ENCODE data around the gene ARHGAP6. TPM values are rescaled to one million over a fixed set of nuclear protein-coding genes. Genes with fewer than 3 reads are reported as not detected.

Gene ARHGAP6
- total RNA-seq, 1 experiment from 2014 or later: 0.10 TPM

DNA sequence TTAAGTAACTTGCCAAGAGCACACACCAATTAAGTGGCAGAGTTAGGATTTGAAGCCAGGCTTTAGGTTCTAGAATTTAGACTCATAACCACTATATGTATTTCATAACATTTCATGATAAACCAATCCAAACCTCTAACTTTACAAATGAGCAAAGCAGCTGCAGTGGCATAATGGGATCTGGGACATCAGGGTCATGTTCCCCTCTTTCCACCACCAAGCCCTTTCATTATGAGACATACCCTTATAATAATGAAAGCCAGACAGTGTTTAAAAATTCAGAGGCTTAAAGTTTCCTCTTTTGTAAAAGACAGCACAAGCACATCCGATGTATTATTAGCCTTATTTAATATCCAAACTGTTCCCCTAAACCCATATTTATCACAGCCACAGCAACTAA is 400.8 kb downstream of the ARHGAP6 start:
- no peak overlapping the region for H2AFZ ChIP-seq (ENCODE audit: low read depth, low read length, poor library complexity, severe bottlenecking)
- intact Hi-C loops (cut with micrococcal nuclease): no loop called here
- H3K36me3 ChIP-seq (ENCODE audit: control insufficient read depth in 1 of 2, insufficient read depth in 2 of 2, low read length in 2 of 2): no peaks in the 10 kb centered on the region

More for the DNA sequence above, 400.8 kb downstream of the ARHGAP6 start:
- Histone ChIP-seq H3K27me3 (ENCODE audit: insufficient read depth, low read length) (no peaks in the 10 kb centered on the region), H3K9me2 (ENCODE audit: insufficient read depth) (no peaks in the 10 kb centered on the region), H3K4me2 (ENCODE audit: low read length) (no peak overlapping the region), H3K9me3 (ENCODE audit: control insufficient read depth in 1 of 2, insufficient read depth in 1 of 2, low read depth in 1 of 2, low read length in 2 of 2) (no peaks in the 10 kb centered on the region), H3K27ac (ENCODE audit: low read depth, low read length) (no peak overlapping the region), H3K4me3 (replicated peaks in 1 of 2; ENCODE audit: low read depth in 1 of 2, low read length in 2 of 2) (no peak overlapping the region), H3K9ac (ENCODE audit: low read length) (no peak overlapping the region), H3K79me2 (ENCODE audit: insufficient read depth, low read length) (no peaks in the 10 kb centered on the region), H4K20me1 (ENCODE audit: insufficient read depth) (no peaks in the 10 kb centered on the region), H3K4me1 (ENCODE audit: control insufficient read depth in 1 of 2, insufficient read depth in 2 of 2, low read length in 2 of 2) (no peaks in the 10 kb centered on the region)
- ATAC-seq (no peak), DNase-seq (ENCODE audit: low read depth, low spot score) (no peak)
- BruUV-seq (replicated peaks): no TSS peak
- TF ChIP-seq POLR2A (IDR thresholded peaks at IDR 0.05; ENCODE audit: borderline replicate concordance, extremely low read depth, insufficient read depth, insufficient read length) (no peak), SRF (IDR thresholded peaks at IDR 0.05; ENCODE audit: low read depth) (no peak), CBX3 (IDR thresholded peaks at IDR 0.05; ENCODE audit: low read depth) (no peak), ELF1 (IDR thresholded peaks at IDR 0.05; ENCODE audit: borderline replicate concordance, low read depth) (no peak), CEBPB (IDR thresholded peaks at IDR 0.05; ENCODE audit: low read depth) (no peak), EZH2phosphoT487 (IDR thresholded peaks at IDR 0.05; ENCODE audit: borderline replicate concordance) (no peak), RAD21 (IDR thresholded peaks at IDR 0.05; ENCODE audit: low read depth) (no peak), YY1 (IDR thresholded peaks at IDR 0.05; ENCODE audit: extremely low read depth, insufficient replicate concordance, low read depth, low read length) (no peak), TCF7L2 (IDR thresholded peaks at IDR 0.05; ENCODE audit: borderline replicate concordance, extremely low read depth, insufficient read depth, insufficient read length) (no peak), SIN3A (IDR thresholded peaks at IDR 0.05; ENCODE audit: low read depth) (no peak), POLR2AphosphoS5 (IDR thresholded peaks at IDR 0.05; ENCODE audit: low read depth, low read length) (no peak), EGR1 (IDR thresholded peaks at IDR 0.05; ENCODE audit: low read depth) (no peak), ZNF274 (IDR thresholded peaks at IDR 0.05; ENCODE audit: low read depth, low read length) (no peak)
- TF ChIP-seq, protein P1, sequence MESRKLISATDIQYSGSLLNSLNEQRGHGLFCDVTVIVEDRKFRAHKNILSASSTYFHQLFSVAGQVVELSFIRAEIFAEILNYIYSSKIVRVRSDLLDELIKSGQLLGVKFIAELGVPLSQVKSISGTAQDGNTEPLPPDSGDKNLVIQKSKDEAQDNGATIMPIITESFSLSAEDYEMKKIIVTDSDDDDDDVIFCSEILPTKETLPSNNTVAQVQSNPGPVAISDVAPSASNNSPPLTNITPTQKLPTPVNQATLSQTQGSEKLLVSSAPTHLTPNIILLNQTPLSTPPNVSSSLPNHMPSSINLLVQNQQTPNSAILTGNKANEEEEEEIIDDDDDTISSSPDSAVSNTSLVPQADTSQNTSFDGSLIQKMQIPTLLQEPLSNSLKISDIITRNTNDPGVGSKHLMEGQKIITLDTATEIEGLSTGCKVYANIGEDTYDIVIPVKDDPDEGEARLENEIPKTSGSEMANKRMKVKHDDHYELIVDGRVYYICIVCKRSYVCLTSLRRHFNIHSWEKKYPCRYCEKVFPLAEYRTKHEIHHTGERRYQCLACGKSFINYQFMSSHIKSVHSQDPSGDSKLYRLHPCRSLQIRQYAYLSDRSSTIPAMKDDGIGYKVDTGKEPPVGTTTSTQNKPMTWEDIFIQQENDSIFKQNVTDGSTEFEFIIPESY (IDR thresholded peaks at IDR 0.05; ENCODE audit: extremely low read depth, insufficient replicate concordance, low read length): no peak
- TF ChIP-seq, protein P2, sequence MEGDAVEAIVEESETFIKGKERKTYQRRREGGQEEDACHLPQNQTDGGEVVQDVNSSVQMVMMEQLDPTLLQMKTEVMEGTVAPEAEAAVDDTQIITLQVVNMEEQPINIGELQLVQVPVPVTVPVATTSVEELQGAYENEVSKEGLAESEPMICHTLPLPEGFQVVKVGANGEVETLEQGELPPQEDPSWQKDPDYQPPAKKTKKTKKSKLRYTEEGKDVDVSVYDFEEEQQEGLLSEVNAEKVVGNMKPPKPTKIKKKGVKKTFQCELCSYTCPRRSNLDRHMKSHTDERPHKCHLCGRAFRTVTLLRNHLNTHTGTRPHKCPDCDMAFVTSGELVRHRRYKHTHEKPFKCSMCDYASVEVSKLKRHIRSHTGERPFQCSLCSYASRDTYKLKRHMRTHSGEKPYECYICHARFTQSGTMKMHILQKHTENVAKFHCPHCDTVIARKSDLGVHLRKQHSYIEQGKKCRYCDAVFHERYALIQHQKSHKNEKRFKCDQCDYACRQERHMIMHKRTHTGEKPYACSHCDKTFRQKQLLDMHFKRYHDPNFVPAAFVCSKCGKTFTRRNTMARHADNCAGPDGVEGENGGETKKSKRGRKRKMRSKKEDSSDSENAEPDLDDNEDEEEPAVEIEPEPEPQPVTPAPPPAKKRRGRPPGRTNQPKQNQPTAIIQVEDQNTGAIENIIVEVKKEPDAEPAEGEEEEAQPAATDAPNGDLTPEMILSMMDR (IDR thresholded peaks at IDR 0.05 in 2 of 3, conservative IDR thresholded peaks at IDR 0.05 in 1 of 3; ENCODE audit: borderline replicate concordance in 1 of 3, insufficient read depth in 1 of 3, low read depth in 2 of 3, low read length in 2 of 3): no peak
- TF ChIP-seq, protein P3, sequence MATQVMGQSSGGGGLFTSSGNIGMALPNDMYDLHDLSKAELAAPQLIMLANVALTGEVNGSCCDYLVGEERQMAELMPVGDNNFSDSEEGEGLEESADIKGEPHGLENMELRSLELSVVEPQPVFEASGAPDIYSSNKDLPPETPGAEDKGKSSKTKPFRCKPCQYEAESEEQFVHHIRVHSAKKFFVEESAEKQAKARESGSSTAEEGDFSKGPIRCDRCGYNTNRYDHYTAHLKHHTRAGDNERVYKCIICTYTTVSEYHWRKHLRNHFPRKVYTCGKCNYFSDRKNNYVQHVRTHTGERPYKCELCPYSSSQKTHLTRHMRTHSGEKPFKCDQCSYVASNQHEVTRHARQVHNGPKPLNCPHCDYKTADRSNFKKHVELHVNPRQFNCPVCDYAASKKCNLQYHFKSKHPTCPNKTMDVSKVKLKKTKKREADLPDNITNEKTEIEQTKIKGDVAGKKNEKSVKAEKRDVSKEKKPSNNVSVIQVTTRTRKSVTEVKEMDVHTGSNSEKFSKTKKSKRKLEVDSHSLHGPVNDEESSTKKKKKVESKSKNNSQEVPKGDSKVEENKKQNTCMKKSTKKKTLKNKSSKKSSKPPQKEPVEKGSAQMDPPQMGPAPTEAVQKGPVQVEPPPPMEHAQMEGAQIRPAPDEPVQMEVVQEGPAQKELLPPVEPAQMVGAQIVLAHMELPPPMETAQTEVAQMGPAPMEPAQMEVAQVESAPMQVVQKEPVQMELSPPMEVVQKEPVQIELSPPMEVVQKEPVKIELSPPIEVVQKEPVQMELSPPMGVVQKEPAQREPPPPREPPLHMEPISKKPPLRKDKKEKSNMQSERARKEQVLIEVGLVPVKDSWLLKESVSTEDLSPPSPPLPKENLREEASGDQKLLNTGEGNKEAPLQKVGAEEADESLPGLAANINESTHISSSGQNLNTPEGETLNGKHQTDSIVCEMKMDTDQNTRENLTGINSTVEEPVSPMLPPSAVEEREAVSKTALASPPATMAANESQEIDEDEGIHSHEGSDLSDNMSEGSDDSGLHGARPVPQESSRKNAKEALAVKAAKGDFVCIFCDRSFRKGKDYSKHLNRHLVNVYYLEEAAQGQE (IDR thresholded peaks at IDR 0.05; ENCODE audit: low read depth): no peak
- TF ChIP-seq, protein P4, sequence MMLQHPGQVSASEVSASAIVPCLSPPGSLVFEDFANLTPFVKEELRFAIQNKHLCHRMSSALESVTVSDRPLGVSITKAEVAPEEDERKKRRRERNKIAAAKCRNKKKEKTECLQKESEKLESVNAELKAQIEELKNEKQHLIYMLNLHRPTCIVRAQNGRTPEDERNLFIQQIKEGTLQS (IDR thresholded peaks at IDR 0.05): no peak
- POLR2A ChIA-PET: no interaction called here
- CTCF ChIA-PET: no interaction called here
- RAD21 ChIA-PET (ENCODE audit: low non-redundant PET in 1 of 2, low total read pairs in 2 of 2, uncharacterized antibody in 2 of 2, unreplicated experiment in 2 of 2): no interaction called here

Measured in HCT116 (cell line).